T-helper 2 cell treated with Interferon-gamma antibody and Interleukin-4, amounts not matched to agents 5 μg/mL and 100 μg/mL, for 36 hours (primary cell): ENCODE results near the gene DACT1.

Source experiments
- DNase-seq: peaks from one replicate; pipeline ENCODE4 v3.0.0; 2021; ENCODE audit warnings: low spot score
- H3K27ac Mint-ChIP-seq: one replicate; pipeline ENCODE4 v1.8.0; 2021; ENCODE audit warnings: mild to moderate bottlenecking, mixed read lengths
- H3K27me3 Mint-ChIP-seq: one replicate; pipeline ENCODE4 v1.8.0; 2021; ENCODE audit warnings: low read depth, mixed read lengths
- H3K36me3 Mint-ChIP-seq: one replicate; pipeline ENCODE4 v1.8.0; 2021; ENCODE audit warnings: low read depth, mixed read lengths
- H3K4me1 Mint-ChIP-seq: one replicate; pipeline ENCODE4 v1.8.0; 2021; ENCODE audit warnings: low read depth, mixed read lengths
- H3K4me3 Mint-ChIP-seq: one replicate; pipeline ENCODE4 v1.8.0; 2022; ENCODE audit warnings: mild to moderate bottlenecking, moderate library complexity, mixed read lengths
- H3K9me3 Mint-ChIP-seq: one replicate; pipeline ENCODE4 v1.8.0; 2021; ENCODE audit warnings: mixed read lengths

DACT1 gene

GRCh38 chr14:58626431-58626831 lies 11.3 kb upstream of the DACT1 start:
- DNase-seq: no peak
- Mint-ChIP-seq H3K4me3 (no peak overlapping the region), H3K27ac (no peak overlapping the region)

GRCh38 chr14:58628406-58628805 lies 9.4 kb upstream of the DACT1 start:
- Mint-ChIP-seq H3K36me3 (no peaks in the 10 kb centered on the region), H3K27me3 (no peaks in the 10 kb centered on the region), H3K27ac (no peak overlapping the region), H3K4me3 (no peak overlapping the region), H3K4me1 (peaks cover 4% of the 10 kb centered on the region), H3K9me3 (no peaks in the 10 kb centered on the region)
- DNase-seq: no peak

More at GRCh38 chr14:58626431-58626831, 11.3 kb upstream of the DACT1 start:
- Mint-ChIP-seq H3K27me3 (no peaks in the 10 kb centered on the region), H3K4me1 (peaks cover 10% of the 10 kb centered on the region), H3K9me3 (no peaks in the 10 kb centered on the region), H3K36me3 (no peaks in the 10 kb centered on the region)

GRCh38 chr14:58629281-58629680 lies 8.5 kb upstream of the DACT1 start:
- Mint-ChIP-seq H3K36me3 (no peaks in the 10 kb centered on the region), H3K4me1 (peaks cover 4% of the 10 kb centered on the region), H3K27me3 (no peaks in the 10 kb centered on the region), H3K27ac (no peak overlapping the region), H3K9me3 (no peaks in the 10 kb centered on the region), H3K4me3 (no peak overlapping the region)
- no peak for DNase-seq

- H3K36me3 Mint-ChIP-seq: no peaks in the 10 kb centered on the region
- peaks cover 10% of the 10 kb centered on the region for H3K4me1 Mint-ChIP-seq
- DNase-seq: no peak
- H3K9me3 Mint-ChIP-seq: no peaks in the 10 kb centered on the region
- H3K27me3 Mint-ChIP-seq: peaks cover 10% of the 10 kb centered on the region
- H3K4me3 Mint-ChIP-seq: no peak overlapping the region
- H3K27ac Mint-ChIP-seq: no peak overlapping the region
These were observed 6.0 kb upstream of the DACT1 start for GRCh38 chr14:58631732-58632131.

GRCh38 chr14:58633831-58634230 lies 3.9 kb upstream of the DACT1 start:
- no peak for DNase-seq
- H3K36me3 Mint-ChIP-seq: no peaks in the 10 kb centered on the region
- peaks cover 17% of the 10 kb centered on the region for H3K4me1 Mint-ChIP-seq
- H3K4me3 Mint-ChIP-seq: no peak overlapping the region
- H3K9me3 Mint-ChIP-seq: no peaks in the 10 kb centered on the region
- H3K27me3 Mint-ChIP-seq: peaks cover 10% of the 10 kb centered on the region
- H3K27ac Mint-ChIP-seq: no peak overlapping the region

GRCh38 chr14:58634406-58635090 lies 3.2 kb upstream of the DACT1 start:
- Mint-ChIP-seq H3K27me3 (peaks cover 15% of the 10 kb centered on the region), H3K4me1 (peaks cover 24% of the 10 kb centered on the region), H3K4me3 (peak overlapping the region; percentile 8)

GRCh38 chr14:58635091-58635830 lies 2.5 kb upstream of the DACT1 start:
- peak overlapping the region; percentile 8 for H3K4me3 Mint-ChIP-seq
- no peaks in the 10 kb centered on the region for H3K36me3 Mint-ChIP-seq
- no peak overlapping the region for H3K27ac Mint-ChIP-seq
- no peak for DNase-seq
- peaks cover 31% of the 10 kb centered on the region for H3K4me1 Mint-ChIP-seq
- H3K27me3 Mint-ChIP-seq: peaks cover 17% of the 10 kb centered on the region
- no peaks in the 10 kb centered on the region for H3K9me3 Mint-ChIP-seq

More at GRCh38 chr14:58634406-58635090, 3.2 kb upstream of the DACT1 start:
- no peak overlapping the region for H3K27ac Mint-ChIP-seq
- H3K36me3 Mint-ChIP-seq: no peaks in the 10 kb centered on the region
- no peak for DNase-seq
- H3K9me3 Mint-ChIP-seq: no peaks in the 10 kb centered on the region

- H3K9me3 Mint-ChIP-seq: no peaks in the 10 kb centered on the region
- peaks cover 17% of the 10 kb centered on the region for H3K27me3 Mint-ChIP-seq
- DNase-seq: no peak
- H3K4me1 Mint-ChIP-seq: peaks cover 37% of the 10 kb centered on the region
- H3K36me3 Mint-ChIP-seq: no peaks in the 10 kb centered on the region
- no peak overlapping the region for H3K4me3 Mint-ChIP-seq
- H3K27ac Mint-ChIP-seq: no peak overlapping the region
These were observed 1.6 kb upstream of the DACT1 start for GRCh38 chr14:58636129-58636528.

- peaks cover 17% of the 10 kb centered on the region for H3K27me3 Mint-ChIP-seq
- peaks cover 37% of the 10 kb centered on the region for H3K4me1 Mint-ChIP-seq
- H3K27ac Mint-ChIP-seq: peak overlapping the region; percentile 91
- peaks cover 6% of the 10 kb centered on the region for H3K36me3 Mint-ChIP-seq
- no peaks in the 10 kb centered on the region for H3K9me3 Mint-ChIP-seq
- peak overlapping the region; percentile 93 for H3K4me3 Mint-ChIP-seq
- DNase-seq: peak; percentile 46
These were observed 747 bp upstream of the DACT1 start for GRCh38 chr14:58637040-58637390.

GRCh38 chr14:58638231-58639197 lies 752 bp downstream of the DACT1 start:
- peaks cover 9% of the 10 kb centered on the region for H3K36me3 Mint-ChIP-seq
- H3K4me1 Mint-ChIP-seq: peaks cover 38% of the 10 kb centered on the region
- H3K27ac Mint-ChIP-seq: peak overlapping the region; percentile 37
- peaks cover 17% of the 10 kb centered on the region for H3K27me3 Mint-ChIP-seq
- peak overlapping the region; percentile 85 for H3K4me3 Mint-ChIP-seq
- H3K9me3 Mint-ChIP-seq: no peaks in the 10 kb centered on the region
- DNase-seq: peak; percentile 45

GRCh38 chr14:58639198-58639565 lies 1.4 kb downstream of the DACT1 start:
- peak overlapping the region; percentile 37 for H3K27ac Mint-ChIP-seq

GRCh38 chr14:58639842-58640484 lies 2.2 kb downstream of the DACT1 start:
- no peak for DNase-seq
- peak overlapping the region; percentile 85 for H3K4me3 Mint-ChIP-seq
- H3K4me1 Mint-ChIP-seq: peaks cover 36% of the 10 kb centered on the region
- H3K27me3 Mint-ChIP-seq: peaks cover 15% of the 10 kb centered on the region
- H3K9me3 Mint-ChIP-seq: no peaks in the 10 kb centered on the region
- peaks cover 13% of the 10 kb centered on the region for H3K36me3 Mint-ChIP-seq
- no peak overlapping the region for H3K27ac Mint-ChIP-seq

More at GRCh38 chr14:58639198-58639565, 1.4 kb downstream of the DACT1 start:
- H3K27me3 Mint-ChIP-seq: peaks cover 17% of the 10 kb centered on the region
- H3K4me3 Mint-ChIP-seq: peak overlapping the region; percentile 85
- no peak for DNase-seq
- H3K9me3 Mint-ChIP-seq: no peaks in the 10 kb centered on the region
- peaks cover 39% of the 10 kb centered on the region for H3K4me1 Mint-ChIP-seq
- H3K36me3 Mint-ChIP-seq: peaks cover 11% of the 10 kb centered on the region

GRCh38 chr14:58640959-58641358 lies 3.2 kb downstream of the DACT1 start:
- Mint-ChIP-seq H3K4me3 (no peak overlapping the region), H3K27me3 (peaks cover 12% of the 10 kb centered on the region), H3K36me3 (peaks cover 20% of the 10 kb centered on the region), H3K4me1 (peaks cover 32% of the 10 kb centered on the region), H3K27ac (no peak overlapping the region), H3K9me3 (no peaks in the 10 kb centered on the region)
- no peak for DNase-seq
